ENCODE measurements around the gene PPP2R5D.

DNA sequence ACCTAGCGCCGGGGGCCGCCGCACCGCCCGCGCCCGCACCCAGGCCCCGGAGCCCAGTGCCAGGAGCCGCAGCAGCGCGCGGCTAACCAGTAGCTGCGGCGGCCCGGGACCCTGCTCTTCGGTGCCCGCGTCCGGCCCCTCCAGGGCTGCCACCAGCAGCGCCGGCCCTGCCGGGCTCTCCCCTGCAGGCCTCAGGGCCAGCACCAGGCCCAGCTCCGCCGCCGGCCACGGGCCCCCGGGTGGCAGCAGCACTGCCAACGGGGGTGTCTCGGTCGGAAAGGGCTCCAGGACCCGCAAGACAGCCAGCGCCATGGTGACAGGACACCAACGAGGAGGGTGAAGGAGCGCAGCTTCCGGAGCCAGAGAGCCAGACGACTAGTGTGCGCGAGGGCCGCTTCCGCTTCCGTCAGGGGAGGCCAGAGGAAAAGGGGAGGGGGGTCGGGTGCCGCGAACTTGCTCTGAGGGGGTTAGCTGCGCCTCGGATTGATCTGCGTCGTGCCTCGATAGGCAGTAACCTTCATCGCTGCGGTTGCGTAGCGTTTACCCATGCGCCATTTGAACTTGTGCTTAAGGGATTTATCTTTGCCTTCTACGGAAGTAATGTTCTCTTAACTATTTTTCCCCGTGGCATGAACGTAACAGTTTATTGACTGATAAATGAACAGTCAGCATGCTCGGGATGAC, 5.4 kb upstream of the PPP2R5D start, which contains the start of gene PEX6:
- TF ChIP-seq POLR2AphosphoS5 (IDR thresholded peaks at IDR 0.05) (peak in 2 of 3 donors; percentile 55 to 80), POLR2A (IDR thresholded peaks at IDR 0.05) (peak in 1 of 2 donors; percentile 57)
- TF ChIP-seq, protein P1, sequence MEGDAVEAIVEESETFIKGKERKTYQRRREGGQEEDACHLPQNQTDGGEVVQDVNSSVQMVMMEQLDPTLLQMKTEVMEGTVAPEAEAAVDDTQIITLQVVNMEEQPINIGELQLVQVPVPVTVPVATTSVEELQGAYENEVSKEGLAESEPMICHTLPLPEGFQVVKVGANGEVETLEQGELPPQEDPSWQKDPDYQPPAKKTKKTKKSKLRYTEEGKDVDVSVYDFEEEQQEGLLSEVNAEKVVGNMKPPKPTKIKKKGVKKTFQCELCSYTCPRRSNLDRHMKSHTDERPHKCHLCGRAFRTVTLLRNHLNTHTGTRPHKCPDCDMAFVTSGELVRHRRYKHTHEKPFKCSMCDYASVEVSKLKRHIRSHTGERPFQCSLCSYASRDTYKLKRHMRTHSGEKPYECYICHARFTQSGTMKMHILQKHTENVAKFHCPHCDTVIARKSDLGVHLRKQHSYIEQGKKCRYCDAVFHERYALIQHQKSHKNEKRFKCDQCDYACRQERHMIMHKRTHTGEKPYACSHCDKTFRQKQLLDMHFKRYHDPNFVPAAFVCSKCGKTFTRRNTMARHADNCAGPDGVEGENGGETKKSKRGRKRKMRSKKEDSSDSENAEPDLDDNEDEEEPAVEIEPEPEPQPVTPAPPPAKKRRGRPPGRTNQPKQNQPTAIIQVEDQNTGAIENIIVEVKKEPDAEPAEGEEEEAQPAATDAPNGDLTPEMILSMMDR (IDR thresholded peaks at IDR 0.05), result no peak
